ENCODE data around the gene ZNF440.
"Not testable (repeated sequence)": the region's sequence is repeated elsewhere in the genome, so short reads cannot be mapped to it uniquely, and the experiment has no call there.

The ZNF440 gene

GRCh38 chr19:11879687-11880266 is 65.7 kb downstream of the ZNF440 start:
- not testable (repeated sequence) for H3K9me3 Mint-ChIP-seq; H3K4me1 Mint-ChIP-seq; H3K4me3 Mint-ChIP-seq; H3K27ac Mint-ChIP-seq (ENCODE audit: low read depth); H3K36me3 Mint-ChIP-seq (ENCODE audit: insufficient read depth); H3K27me3 Mint-ChIP-seq; ATAC-seq (replicated peaks; ENCODE audit: extremely low read depth, poor library complexity, severe bottlenecking)
- DNase-seq (ENCODE audit: low spot score in 2 of 2): peak in 1 of 2 donors; percentile 21

GRCh38 chr19:11880598-11880997 is 66.5 kb downstream of the ZNF440 start:
- Mint-ChIP-seq H3K27me3 (no peaks in the 10 kb centered on the region), H3K36me3 (ENCODE audit: insufficient read depth) (no peaks in the 10 kb centered on the region), H3K27ac (ENCODE audit: low read depth) (no peak overlapping the region), H3K9me3 (no peaks in the 10 kb centered on the region), H3K4me1 (no peaks in the 10 kb centered on the region), H3K4me3 (no peak overlapping the region)
- ATAC-seq (replicated peaks; ENCODE audit: extremely low read depth, poor library complexity, severe bottlenecking): no peak
- DNase-seq (ENCODE audit: low spot score in 2 of 2): no peak

GRCh38 chr19:11881151-11881800 is 67.2 kb downstream of the ZNF440 start:
- no peak for ATAC-seq (replicated peaks; ENCODE audit: extremely low read depth, poor library complexity, severe bottlenecking)
- H3K27me3 Mint-ChIP-seq: no peaks in the 10 kb centered on the region
- peak; percentile 33 to 39 for DNase-seq (ENCODE audit: low spot score in 2 of 2)
- no peaks in the 10 kb centered on the region for H3K36me3 Mint-ChIP-seq (ENCODE audit: insufficient read depth)
- no peak overlapping the region for H3K27ac Mint-ChIP-seq (ENCODE audit: low read depth)
- no peaks in the 10 kb centered on the region for H3K4me1 Mint-ChIP-seq
- no peak overlapping the region for H3K4me3 Mint-ChIP-seq
- H3K9me3 Mint-ChIP-seq: no peaks in the 10 kb centered on the region

- Mint-ChIP-seq H3K4me1 (peaks cover 5% of the 10 kb centered on the region), H3K36me3 (ENCODE audit: insufficient read depth) (no peaks in the 10 kb centered on the region), H3K27me3 (no peaks in the 10 kb centered on the region), H3K9me3 (no peaks in the 10 kb centered on the region), H3K4me3 (no peak overlapping the region), H3K27ac (ENCODE audit: low read depth) (no peak overlapping the region)
- ATAC-seq (replicated peaks; ENCODE audit: extremely low read depth, poor library complexity, severe bottlenecking): no peak
- DNase-seq (ENCODE audit: low spot score in 2 of 2): no peak
Measured at GRCh38 chr19:11882606-11883005, 68.5 kb downstream of the ZNF440 start.
